NCI-H524 treated with DMSO at 0.1 percent for 48 hours (cell line): ENCODE measurements around the gene MED31.
"Not testable (repeated sequence)": the region's sequence is repeated elsewhere in the genome, so short reads cannot be mapped to it uniquely, and the experiment has no call there.

Source experiments
- DNase-seq: peaks from one replicate; lab custom pipeline; 2025; lab: John Stamatoyannopoulos, UW

Gene MED31

GRCh38 chr17:6651354-6651918 is at the start of gene MED31, which contains the start of gene C17orf100:
Gene MED31, minus strand, starts transcription at chr17:6651605. Its CDS starts 77 bp downstream, at chr17:6651528.
Gene C17orf100, plus strand, starts transcription at chr17:6651762. Its CDS starts 152 bp downstream, at chr17:6651914.
- peak; percentile 72 for DNase-seq

- no peak for DNase-seq
Measured at GRCh38 chr17:6700948-6701307, 49.5 kb upstream of the MED31 start.

GRCh38 chr17:6699997-6700947 is 48.9 kb upstream of the MED31 start:
- no peak for DNase-seq

- DNase-seq: no peak
Measured at GRCh38 chr17:6698004-6698403, 46.6 kb upstream of the MED31 start.

- DNase-seq: no peak
Measured at GRCh38 chr17:6696906-6697305, 45.5 kb upstream of the MED31 start.

- DNase-seq: no peak
Measured at GRCh38 chr17:6695565-6695964, 44.2 kb upstream of the MED31 start.

GRCh38 chr17:6695051-6695450 is 43.6 kb upstream of the MED31 start:
- DNase-seq: no peak

- not testable (repeated sequence) for DNase-seq
Measured at GRCh38 chr17:6691958-6692357, 40.6 kb upstream of the MED31 start.

- DNase-seq: no peak
Measured at GRCh38 chr17:6691546-6691945, 40.1 kb upstream of the MED31 start.

- no peak for DNase-seq
Measured at GRCh38 chr17:6690641-6691040, 39.2 kb upstream of the MED31 start.

GRCh38 chr17:6688944-6689343 is 37.5 kb upstream of the MED31 start:
- no peak for DNase-seq

GRCh38 chr17:6686026-6686425 is 34.6 kb upstream of the MED31 start:
- no peak for DNase-seq

- no peak for DNase-seq
Measured at GRCh38 chr17:6684881-6685767, 33.7 kb upstream of the MED31 start.

GRCh38 chr17:6684460-6684783 is 33.0 kb upstream of the MED31 start:
- no peak for DNase-seq

GRCh38 chr17:6683730-6684459 is 32.5 kb upstream of the MED31 start:
- DNase-seq: no peak

GRCh38 chr17:6683081-6683684 is 31.8 kb upstream of the MED31 start:
- DNase-seq: no peak

GRCh38 chr17:6682339-6682738 is 30.9 kb upstream of the MED31 start:
- no peak for DNase-seq

GRCh38 chr17:6681671-6682070 is 30.3 kb upstream of the MED31 start:
- no peak for DNase-seq

GRCh38 chr17:6681176-6681575 is 29.8 kb upstream of the MED31 start:
- no peak for DNase-seq

- DNase-seq: no peak
Measured at GRCh38 chr17:6679241-6679640, 27.8 kb upstream of the MED31 start.

GRCh38 chr17:6677946-6678345 is 26.5 kb upstream of the MED31 start:
- no peak for DNase-seq
